SK-N-SH treated with all-trans-retinoic acid at 6 μM for 48 hours (cell line): ENCODE data around the gene ASPN.

Experiments used
- ATAC-seq: fragments of 200-7000 bp; cut with Tn5 transposase; 3 replicates; pipeline ENCODE4 v1.9.1; 2020; ENCODE audit warnings: mild to moderate bottlenecking, moderate library complexity
- ARNTL ChIP-seq: fragments of 450-650 bp; formaldehyde crosslinking; IDR thresholded peaks from 2 replicates; pipeline ENCODE4 v1.5.0; 2020; ENCODE audit warnings: low read depth, mild to moderate bottlenecking, moderate library complexity, borderline replicate concordance
- BACH2 ChIP-seq: fragments of 250-450 bp; sonication (Bioruptor Pico); IDR thresholded peaks from 2 replicates; pipeline ENCODE4 v1.9.0; 2021; ENCODE audit warnings: mild to moderate bottlenecking, borderline replicate concordance
- CREB5 ChIP-seq: fragments of 250-450 bp; sonication (Bioruptor Pico); IDR thresholded peaks from 2 replicates; pipeline ENCODE4 v1.5.1; 2020; ENCODE audit warnings: low read depth, mild to moderate bottlenecking, moderate library complexity
- CSDC2 ChIP-seq: fragments of 250-450 bp; sonication (Bioruptor Pico); IDR thresholded peaks from 2 replicates; pipeline ENCODE4 v1.5.0; 2020; ENCODE audit warnings: mild to moderate bottlenecking, moderate library complexity
- CSRNP3 ChIP-seq: fragments of 250-450 bp; sonication (Bioruptor Pico); IDR thresholded peaks from 2 replicates; pipeline ENCODE4 v1.5.1; 2021; ENCODE audit warnings: mild to moderate bottlenecking, moderate library complexity
- ESRRG ChIP-seq: fragments of 250-450 bp; sonication (Bioruptor Pico); IDR thresholded peaks from 2 replicates; pipeline ENCODE4 v1.6.1; 2021; ENCODE audit warnings: mild to moderate bottlenecking
- GLIS3 ChIP-seq: fragments of 250-450 bp; sonication (Bioruptor Pico); IDR thresholded peaks from 2 replicates; pipeline ENCODE4 v1.5.0; 2020; ENCODE audit warnings: mild to moderate bottlenecking, moderate library complexity
- ISL1 ChIP-seq: fragments of 250-450 bp; sonication (Bioruptor Pico); IDR thresholded peaks from 2 replicates; pipeline ENCODE4 v2.1.2; 2022; ENCODE audit warnings: mild to moderate bottlenecking, moderate library complexity
- OSR1 ChIP-seq: fragments of 250-450 bp; sonication (Bioruptor Pico); IDR thresholded peaks from 2 replicates; pipeline ENCODE4 v1.8.0; 2022; ENCODE audit warnings: moderate library complexity, mild to moderate bottlenecking, inconsistent platforms
- POU6F1 ChIP-seq: fragments of 250-450 bp; sonication (Bioruptor Pico); IDR thresholded peaks from 2 replicates; pipeline ENCODE4 v1.8.0; 2021; ENCODE audit warnings: low read depth, mild to moderate bottlenecking, moderate library complexity, borderline replicate concordance
- PPARA ChIP-seq: fragments of 250-450 bp; sonication (Bioruptor Pico); IDR thresholded peaks from 2 replicates; pipeline ENCODE4 v1.5.0; 2020; ENCODE audit warnings: mild to moderate bottlenecking, borderline replicate concordance
- RARB ChIP-seq: fragments of 250-450 bp; sonication (Bioruptor Pico); IDR thresholded peaks from 2 replicates; pipeline ENCODE4 v1.8.0; 2021; ENCODE audit warnings: mild to moderate bottlenecking, moderate library complexity
- SNAI2 ChIP-seq: fragments of 250-450 bp; sonication (Bioruptor Pico); IDR thresholded peaks from 2 replicates; pipeline ENCODE4 v1.5.0; 2020; ENCODE audit warnings: mild to moderate bottlenecking, moderate library complexity
- TCF4 ChIP-seq: fragments of 250-450 bp; sonication (Bioruptor Pico); IDR thresholded peaks from 2 replicates; pipeline ENCODE4 v1.8.0; 2021; ENCODE audit warnings: mild to moderate bottlenecking, moderate library complexity, borderline replicate concordance
- TOX ChIP-seq: fragments of 250-450 bp; sonication (Bioruptor Pico); IDR thresholded peaks from 2 replicates; pipeline ENCODE4 v1.8.0; 2021; ENCODE audit warnings: mild to moderate bottlenecking, moderate library complexity, borderline replicate concordance
- TSHZ2 ChIP-seq: fragments of 250-450 bp; sonication (Bioruptor Pico); IDR thresholded peaks from 2 replicates; pipeline ENCODE4 v1.5.0; 2020; ENCODE audit warnings: mild to moderate bottlenecking, moderate library complexity
- ZC3H10 ChIP-seq: fragments of 250-450 bp; sonication (Bioruptor Pico); IDR thresholded peaks from 2 replicates; pipeline ENCODE4 v1.5.1; 2021; ENCODE audit warnings: mild to moderate bottlenecking, moderate library complexity
- ZNF565 ChIP-seq: fragments of 450-650 bp; formaldehyde crosslinking; conservative IDR thresholded peaks from 2 replicates; pipeline ENCODE4 v1.5.0; 2020; ENCODE audit warnings: low read depth, mild to moderate bottlenecking, moderate library complexity
- TF ChIP-seq, protein P1 (sequence below): fragments of 250-450 bp; sonication (Bioruptor Pico); IDR thresholded peaks from 2 replicates; pipeline ENCODE4 v1.8.0; 2020; ENCODE audit warnings: mild to moderate bottlenecking, moderate library complexity, borderline replicate concordance

Gene ASPN

DNA sequence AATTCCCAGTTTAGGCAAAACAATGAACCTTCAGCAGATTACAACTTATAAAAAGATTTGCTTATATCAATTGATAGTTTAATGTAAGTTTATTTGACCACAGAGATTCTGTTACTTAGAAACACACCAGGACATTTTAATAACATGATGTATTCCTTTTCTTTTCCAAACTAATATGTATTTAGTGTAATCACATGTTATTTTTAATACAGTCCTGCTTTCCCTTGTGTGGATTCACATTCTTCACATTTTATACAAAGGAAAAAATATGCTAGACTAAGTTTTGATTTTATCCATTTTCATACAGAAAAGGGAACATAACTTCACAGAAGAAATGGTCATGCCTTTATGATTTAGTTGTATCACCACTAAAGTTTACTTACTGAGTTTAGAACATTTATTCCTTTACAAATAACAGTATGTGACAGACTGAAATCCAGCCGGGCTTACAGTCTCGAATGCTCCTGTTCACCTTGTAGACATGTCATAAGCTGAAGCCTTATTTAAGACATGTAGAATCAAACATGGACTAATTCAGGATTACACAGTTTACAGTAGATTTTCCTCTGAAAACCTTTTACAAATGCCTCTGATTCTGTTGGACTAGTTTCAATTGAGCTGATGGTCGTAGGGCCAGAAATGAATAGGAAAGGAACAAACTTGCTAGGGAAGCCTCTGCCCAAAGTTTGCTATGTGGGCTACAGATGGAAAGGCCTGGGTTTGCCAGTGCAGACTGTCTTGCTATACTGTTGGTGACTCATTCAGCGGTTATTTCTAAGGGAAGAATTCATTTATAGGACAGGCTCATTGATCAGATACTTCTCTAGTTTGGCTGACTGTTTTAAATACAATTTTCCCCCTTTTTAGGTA, 6.6 kb upstream of the ASPN start (continued):
- TF ChIP-seq TOX (CRISPR knock-in tag) (no peak), SNAI2 (CRISPR knock-in tag) (no peak), ARNTL (CRISPR knock-in tag) (no peak), TCF4 (CRISPR knock-in tag) (no peak), OSR1 (CRISPR knock-in tag) (no peak), ISL1 (CRISPR knock-in tag) (no peak), CSRNP3 (CRISPR knock-in tag) (no peak), CSDC2 (CRISPR knock-in tag) (no peak)

DNA sequence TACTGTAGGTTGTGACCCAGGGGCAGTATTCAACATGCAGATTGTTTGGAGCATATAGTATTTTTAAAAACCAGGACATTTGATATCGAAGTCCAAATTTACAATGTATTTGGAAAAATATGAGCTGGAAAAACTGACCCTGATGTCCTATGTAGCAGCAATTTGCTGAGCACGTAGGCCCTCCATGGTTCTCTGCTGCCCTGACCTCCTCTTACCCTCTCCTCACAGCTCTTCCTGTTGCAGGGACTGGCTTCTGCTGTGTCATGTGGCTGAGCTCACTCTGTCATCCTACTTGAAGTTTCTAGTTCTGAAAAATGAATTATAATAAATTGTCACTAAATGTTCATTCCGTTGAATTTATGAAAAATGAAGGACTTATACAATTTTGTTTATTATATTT, 4.1 kb upstream of the ASPN start:
- TF ChIP-seq TOX (CRISPR knock-in tag) (no peak), GLIS3 (CRISPR knock-in tag) (no peak), POU6F1 (CRISPR knock-in tag) (no peak), PPARA (no peak), BACH2 (no peak), TSHZ2 (CRISPR knock-in tag) (no peak), TCF4 (CRISPR knock-in tag) (no peak), CSRNP3 (CRISPR knock-in tag) (no peak), ZC3H10 (CRISPR knock-in tag) (no peak), ZNF565 (CRISPR knock-in tag) (no peak), SNAI2 (CRISPR knock-in tag) (no peak), RARB (no peak), ESRRG (CRISPR knock-in tag) (no peak)
- TF ChIP-seq, protein P1, sequence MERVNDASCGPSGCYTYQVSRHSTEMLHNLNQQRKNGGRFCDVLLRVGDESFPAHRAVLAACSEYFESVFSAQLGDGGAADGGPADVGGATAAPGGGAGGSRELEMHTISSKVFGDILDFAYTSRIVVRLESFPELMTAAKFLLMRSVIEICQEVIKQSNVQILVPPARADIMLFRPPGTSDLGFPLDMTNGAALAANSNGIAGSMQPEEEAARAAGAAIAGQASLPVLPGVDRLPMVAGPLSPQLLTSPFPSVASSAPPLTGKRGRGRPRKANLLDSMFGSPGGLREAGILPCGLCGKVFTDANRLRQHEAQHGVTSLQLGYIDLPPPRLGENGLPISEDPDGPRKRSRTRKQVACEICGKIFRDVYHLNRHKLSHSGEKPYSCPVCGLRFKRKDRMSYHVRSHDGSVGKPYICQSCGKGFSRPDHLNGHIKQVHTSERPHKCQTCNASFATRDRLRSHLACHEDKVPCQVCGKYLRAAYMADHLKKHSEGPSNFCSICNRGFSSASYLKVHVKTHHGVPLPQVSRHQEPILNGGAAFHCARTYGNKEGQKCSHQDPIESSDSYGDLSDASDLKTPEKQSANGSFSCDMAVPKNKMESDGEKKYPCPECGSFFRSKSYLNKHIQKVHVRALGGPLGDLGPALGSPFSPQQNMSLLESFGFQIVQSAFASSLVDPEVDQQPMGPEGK, result no peak
- no peak for ATAC-seq

- no peak for ATAC-seq
- TF ChIP-seq ZC3H10 (CRISPR knock-in tag), result no peak
- TF ChIP-seq CREB5 (CRISPR knock-in tag), result no peak
These were observed 2.3 kb upstream of the ASPN start for GRCh38 chr9:92484563-92484962.
